ENCODE measurements around the gene STK32A.
"Not testable (repeated sequence)": the region's sequence is repeated elsewhere in the genome, so short reads cannot be mapped to it uniquely, and the experiment has no call there.

The STK32A gene

DNA sequence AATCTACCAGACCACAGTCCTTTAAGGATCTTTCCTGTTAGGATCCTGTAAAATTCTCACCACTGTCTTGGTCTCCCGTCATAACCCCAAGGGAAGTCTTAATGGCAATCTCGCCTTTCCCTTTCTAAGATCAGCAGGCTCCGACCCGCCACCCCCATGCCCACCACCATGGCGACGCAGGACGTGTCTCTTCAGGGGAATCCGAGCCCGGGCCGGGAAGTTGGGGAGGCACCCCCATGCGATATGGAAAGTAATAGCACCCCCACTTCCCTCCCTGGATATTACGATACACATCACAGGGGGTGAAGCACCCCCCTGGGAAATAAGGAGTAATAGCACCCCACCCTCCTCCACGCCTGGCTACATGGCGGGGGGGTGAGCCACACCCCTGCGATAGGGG is 8.3 kb upstream of the STK32A start:
- no peak for DNase-seq (ENCODE audit: extremely low read depth, low read depth)

DNA sequence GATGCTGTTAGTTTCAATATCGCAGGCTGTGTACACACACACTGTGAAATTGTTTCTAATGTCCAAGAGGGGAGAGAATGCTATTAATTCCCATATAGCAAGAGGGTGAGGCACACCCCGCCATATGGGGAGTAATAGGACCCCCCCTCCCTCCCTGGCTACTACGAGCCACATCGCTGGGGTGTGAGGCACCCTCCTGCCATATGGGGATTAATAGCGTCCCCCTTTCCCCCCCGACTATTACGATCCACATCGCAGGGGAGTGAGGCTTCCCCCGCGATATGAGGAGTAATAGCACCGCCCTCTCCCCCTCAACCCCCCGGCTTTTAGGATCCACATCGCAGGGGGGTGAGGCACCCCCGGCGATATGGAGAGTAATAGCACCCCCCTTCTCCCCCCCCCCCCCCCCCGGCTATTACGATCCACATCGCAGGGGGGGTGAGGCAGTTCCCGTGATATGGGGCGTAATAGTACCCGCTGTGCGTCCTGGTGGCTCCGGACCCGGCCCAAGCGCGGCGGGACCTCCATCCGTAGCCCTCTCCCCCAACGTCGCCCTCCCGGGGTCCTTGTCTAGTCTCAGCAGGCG is 494 bp upstream of the STK32A start:
- TF ChIP-seq, protein P1, sequence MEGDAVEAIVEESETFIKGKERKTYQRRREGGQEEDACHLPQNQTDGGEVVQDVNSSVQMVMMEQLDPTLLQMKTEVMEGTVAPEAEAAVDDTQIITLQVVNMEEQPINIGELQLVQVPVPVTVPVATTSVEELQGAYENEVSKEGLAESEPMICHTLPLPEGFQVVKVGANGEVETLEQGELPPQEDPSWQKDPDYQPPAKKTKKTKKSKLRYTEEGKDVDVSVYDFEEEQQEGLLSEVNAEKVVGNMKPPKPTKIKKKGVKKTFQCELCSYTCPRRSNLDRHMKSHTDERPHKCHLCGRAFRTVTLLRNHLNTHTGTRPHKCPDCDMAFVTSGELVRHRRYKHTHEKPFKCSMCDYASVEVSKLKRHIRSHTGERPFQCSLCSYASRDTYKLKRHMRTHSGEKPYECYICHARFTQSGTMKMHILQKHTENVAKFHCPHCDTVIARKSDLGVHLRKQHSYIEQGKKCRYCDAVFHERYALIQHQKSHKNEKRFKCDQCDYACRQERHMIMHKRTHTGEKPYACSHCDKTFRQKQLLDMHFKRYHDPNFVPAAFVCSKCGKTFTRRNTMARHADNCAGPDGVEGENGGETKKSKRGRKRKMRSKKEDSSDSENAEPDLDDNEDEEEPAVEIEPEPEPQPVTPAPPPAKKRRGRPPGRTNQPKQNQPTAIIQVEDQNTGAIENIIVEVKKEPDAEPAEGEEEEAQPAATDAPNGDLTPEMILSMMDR (IDR thresholded peaks at IDR 0.05; ENCODE audit: low read depth, low read length), result no peak
- no peak for DNase-seq (ENCODE audit: extremely low read depth, low read depth)

More for the DNA sequence above, 8.3 kb upstream of the STK32A start:
- TF ChIP-seq, protein P1 (IDR thresholded peaks at IDR 0.05; ENCODE audit: low read depth, low read length), result no peak

DNA sequence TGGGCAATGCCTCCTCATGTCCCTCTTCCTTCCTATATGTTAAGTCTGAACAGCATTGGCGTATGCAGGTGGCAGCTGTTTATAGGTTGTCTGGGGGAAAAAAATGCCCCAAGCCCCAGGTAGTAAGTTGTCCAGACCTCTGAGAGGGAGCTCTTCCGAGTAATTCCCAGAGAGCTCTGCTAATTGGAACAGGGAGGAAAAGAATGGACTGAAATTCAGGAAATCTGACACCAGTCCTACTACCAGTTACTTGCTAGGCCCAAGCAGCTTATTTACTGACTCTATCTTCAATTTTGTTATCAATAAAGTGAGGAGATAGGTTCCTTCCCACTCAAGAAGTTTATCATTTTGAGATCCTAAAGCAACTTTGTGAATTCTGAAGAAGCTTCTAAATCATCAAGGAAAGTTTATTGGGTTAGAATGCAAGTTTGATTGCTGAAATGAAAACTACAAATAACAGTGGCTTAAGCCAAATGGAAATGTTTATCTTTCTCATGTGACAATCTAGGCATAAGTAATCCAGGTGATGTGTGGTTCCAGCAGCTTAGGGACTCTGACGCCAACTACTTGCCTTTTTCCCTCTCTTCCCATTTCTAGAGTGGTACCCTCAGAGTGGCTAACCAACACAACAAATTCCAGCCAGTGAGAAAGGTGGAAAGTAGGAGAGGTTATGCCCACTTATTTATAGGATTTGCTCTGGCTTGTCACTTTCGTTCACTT is 5.6 kb downstream of the STK32A start:
- DNase-seq (ENCODE audit: extremely low read depth, low read depth), result no peak
- TF ChIP-seq, protein P1 (IDR thresholded peaks at IDR 0.05; ENCODE audit: low read depth, low read length), result no peak

DNA sequence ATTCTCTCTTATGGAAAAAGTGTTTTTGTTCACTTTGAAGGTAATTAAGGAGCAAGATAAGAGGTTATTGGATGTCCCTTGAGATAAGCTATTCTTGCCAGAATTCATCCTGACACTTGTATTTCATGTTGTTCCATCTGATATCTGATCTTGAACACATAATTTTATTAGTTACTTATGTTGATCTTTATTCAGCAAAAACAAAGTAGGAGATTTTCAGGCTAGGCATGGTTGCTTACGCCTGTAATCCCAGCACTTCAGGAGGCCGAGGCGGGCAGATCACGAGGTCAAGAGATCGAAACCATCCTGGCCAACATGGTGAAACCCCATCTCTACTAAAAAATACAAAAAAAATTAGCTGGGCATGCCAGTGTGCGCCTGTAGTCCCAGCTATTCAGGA is 8.4 kb downstream of the STK32A start:
- DNase-seq (ENCODE audit: extremely low read depth, low read depth), result not testable (repeated sequence)

DNA sequence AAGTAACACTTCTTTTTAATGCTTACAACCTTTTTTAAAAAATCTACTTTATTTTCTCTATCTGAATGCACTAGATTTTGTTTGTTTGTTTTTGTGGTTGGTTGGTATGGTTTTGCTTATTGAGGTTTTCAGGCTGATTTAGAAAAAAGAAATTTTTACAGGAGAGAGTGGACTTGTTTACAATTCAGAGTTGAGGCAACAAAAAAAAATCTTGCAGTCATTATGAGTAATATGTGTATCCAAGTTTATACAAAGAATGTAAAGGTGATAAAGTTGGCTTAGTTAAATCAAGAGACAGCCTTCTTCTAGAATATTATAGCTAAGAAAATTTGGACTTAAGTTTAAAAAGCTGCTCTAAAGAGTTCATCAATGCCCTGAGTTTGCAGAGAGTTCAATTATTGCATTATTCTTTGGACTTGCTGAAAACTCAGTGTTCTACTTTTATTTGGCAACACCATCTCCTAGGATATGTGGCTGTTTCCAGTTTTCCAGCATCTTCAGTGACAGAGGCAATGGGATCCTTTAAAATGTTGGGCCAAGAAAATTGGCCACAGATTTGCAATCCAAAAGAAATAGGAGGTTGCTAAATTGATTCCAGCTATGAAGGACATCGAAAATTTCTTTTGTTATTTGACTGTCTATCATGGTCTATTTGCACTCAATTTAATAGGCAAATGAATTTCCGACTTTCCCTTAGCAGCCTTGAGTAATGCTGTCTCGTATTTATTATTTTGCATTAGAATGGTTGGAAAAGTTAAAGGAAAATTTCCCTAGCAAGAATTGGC is 10.7 kb downstream of the STK32A start:
- TF ChIP-seq, protein P1 (IDR thresholded peaks at IDR 0.05; ENCODE audit: low read depth, low read length), result no peak
- DNase-seq (ENCODE audit: extremely low read depth, low read depth), result no peak

DNA sequence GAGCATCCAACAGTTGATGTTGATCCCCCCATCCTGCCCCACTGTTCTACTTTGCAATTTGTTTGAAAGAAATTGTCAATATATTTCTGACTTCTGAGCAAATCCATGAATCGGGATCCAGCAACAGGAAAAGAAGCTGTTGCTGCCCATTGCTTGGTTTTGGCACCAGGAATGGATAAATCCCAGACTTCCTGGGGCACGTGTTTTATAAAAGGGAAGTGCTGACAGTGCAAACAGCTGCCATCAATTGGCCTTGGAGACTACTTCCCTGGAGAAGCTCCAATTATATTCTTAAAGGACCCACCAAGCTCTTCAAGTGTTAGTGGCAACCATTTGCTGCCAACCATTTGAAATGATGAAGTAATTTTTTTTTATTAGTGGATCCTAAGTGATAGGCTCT is 13.7 kb downstream of the STK32A start:
- TF ChIP-seq, protein P1 (IDR thresholded peaks at IDR 0.05; ENCODE audit: low read depth, low read length), result no peak

DNA sequence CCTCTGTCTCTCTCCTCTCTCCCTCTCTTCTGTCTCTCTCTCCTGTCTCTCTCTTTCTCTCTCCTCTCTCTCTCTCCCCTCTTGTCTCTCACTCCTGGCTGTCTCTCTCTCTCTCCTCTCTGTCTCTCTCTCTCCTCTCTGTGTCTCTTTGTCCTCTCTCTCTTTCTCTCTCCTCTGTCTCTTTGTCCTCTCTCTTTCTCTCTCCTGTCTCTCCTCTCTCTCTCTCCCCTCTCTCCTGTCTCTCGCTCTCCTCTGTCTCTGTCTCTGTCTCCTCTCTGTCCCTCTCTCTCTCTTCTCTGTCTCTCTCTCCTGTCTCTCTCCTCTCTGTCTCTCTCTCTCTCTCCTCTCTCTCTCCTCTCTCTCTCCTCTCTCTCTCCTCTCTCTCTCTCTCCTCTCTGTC is 25.0 kb downstream of the STK32A start:
- DNase-seq (ENCODE audit: extremely low read depth, low read depth), result no peak
- TF ChIP-seq, protein P1 (IDR thresholded peaks at IDR 0.05; ENCODE audit: low read depth, low read length), result no peak

More for the DNA sequence above, 13.7 kb downstream of the STK32A start:
- DNase-seq (ENCODE audit: extremely low read depth, low read depth), result no peak

All from AG09319 (cell line).